Measurements from ENCODE around the gene RBM20. TPM values are rescaled to one million over a fixed set of nuclear protein-coding genes. Genes with fewer than 3 reads are reported as not detected.
"Not testable (repeated sequence)": the region's sequence is repeated elsewhere in the genome, so short reads cannot be mapped to it uniquely, and the experiment has no call there.

Gene RBM20
- under 1 TPM in 3 of 4 donors, not detected in 1; under 0.01 to 0.52 (median 0.36) TPM for polyA plus RNA-seq
- long read RNA-seq, donor 1 = 0 reads
- long read RNA-seq, donor 2 = 0 reads
- long read RNA-seq, donor 3 = 0 reads
- long read RNA-seq, donor 4 = 0 reads
- long read RNA-seq, donor 5 = 0 reads
- long read RNA-seq, donor 6 = 0 reads
- long read RNA-seq, donor 7 = 0 reads
- long read RNA-seq, donor 8 = 0 reads
- long read RNA-seq, donor 9 = 0 reads
- long read RNA-seq, donor 10 = 0 reads

DNA sequence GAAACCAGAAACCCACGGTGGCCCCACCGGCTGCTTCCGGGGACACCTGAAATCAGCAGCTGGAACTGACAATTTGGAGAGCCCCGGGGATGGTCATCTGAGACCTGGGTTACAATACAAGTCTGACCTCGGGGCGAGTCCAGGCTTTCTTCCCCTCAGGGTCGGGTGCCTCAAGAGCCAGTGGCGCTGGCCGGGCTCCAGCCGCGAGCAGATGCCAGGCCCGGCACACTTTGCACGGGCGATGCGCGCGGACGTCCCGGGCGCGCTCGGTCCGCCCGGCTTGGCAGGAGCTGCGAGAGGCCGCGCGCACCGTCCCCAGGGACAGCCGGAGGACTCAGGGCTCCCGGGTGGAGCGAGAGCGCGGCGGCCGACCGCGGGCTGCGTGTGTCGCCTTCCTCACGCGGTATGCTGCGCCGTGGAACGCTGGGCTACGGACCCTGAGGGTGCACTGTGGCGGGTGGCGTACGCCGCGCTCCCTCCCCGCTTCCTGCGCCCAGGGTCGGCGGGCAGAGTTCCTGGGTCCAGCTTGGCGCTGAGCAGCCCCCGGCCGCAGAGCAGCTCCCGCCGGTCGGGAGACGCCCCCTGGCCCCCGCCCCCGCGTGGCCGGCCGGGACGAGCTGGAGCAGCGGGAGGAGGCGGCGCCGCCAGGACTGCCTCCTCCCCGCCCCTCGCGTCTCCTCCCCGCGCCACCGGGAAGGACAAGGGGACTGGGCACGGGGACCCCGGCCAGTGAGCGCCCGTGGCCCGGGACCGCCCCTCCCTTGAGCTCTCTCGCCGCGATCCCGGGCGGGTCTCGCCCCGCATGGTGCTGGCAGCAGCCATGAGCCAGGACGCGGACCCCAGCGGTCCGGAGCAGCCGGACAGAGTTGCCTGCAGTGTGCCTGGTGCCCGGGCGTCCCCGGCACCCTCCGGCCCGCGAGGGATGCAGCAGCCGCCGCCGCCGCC is at the start of gene RBM20:
RBM20 (plus strand) TSS at position 684 of the 945 bp plus-strand sequence; CDS start at position 803, 119 bp downstream.
- DNase-seq (peak in 1 of 2 donors; percentile 60), FAIRE-seq (no peak)
- Histone ChIP-seq H3K27me3 (ENCODE audit: control insufficient read depth in 3 of 3, insufficient read depth in 3 of 3, low read length in 3 of 3) (peaks cover 8 to 52% (median 27%) of the 10 kb centered on the region in 3 donors), H3K36me3 (ENCODE audit: control insufficient read depth in 3 of 3, insufficient read depth in 2 of 3, low read depth in 1 of 3, low read length in 3 of 3) (no peaks in the 10 kb centered on the region), H3K4me1 (ENCODE audit: control insufficient read depth in 3 of 3, insufficient read depth in 2 of 3, low read depth in 1 of 3, low read length in 2 of 3) (peaks cover 0 to 12% (median 8%) of the 10 kb centered on the region in 3 donors), H3K27ac (ENCODE audit: low read depth in 1 of 3, low read length in 2 of 3) (no peak within 1 kb of the TSS), H3K9me3 (ENCODE audit: control insufficient read depth in 2 of 2, insufficient read depth in 1 of 2, low read depth in 1 of 2, low read length in 1 of 2) (no peaks in the 10 kb centered on the region), H3K4me3 (ENCODE audit: low read depth in 1 of 3, low read length in 3 of 3) (peak within 1 kb of the TSS; percentile 32 to 52 (median 34))
- WGBS, 3 donors = 0 to 1% (median 1%) methylated on average over 69 to 106 of the region's 106 CpGs

- Histone ChIP-seq H3K27me3 (ENCODE audit: control insufficient read depth in 3 of 3, insufficient read depth in 3 of 3, low read length in 3 of 3) (no peaks in the 10 kb centered on the region), H3K4me3 (ENCODE audit: low read depth in 1 of 3, low read length in 3 of 3) (no peak overlapping the region), H3K9me3 (ENCODE audit: control insufficient read depth in 2 of 2, insufficient read depth in 1 of 2, low read depth in 1 of 2, low read length in 1 of 2) (no peaks in the 10 kb centered on the region), H3K4me1 (ENCODE audit: control insufficient read depth in 3 of 3, insufficient read depth in 2 of 3, low read depth in 1 of 3, low read length in 2 of 3) (no peaks in the 10 kb centered on the region), H3K27ac (ENCODE audit: low read depth in 1 of 3, low read length in 2 of 3) (no peak overlapping the region), H3K36me3 (ENCODE audit: control insufficient read depth in 3 of 3, insufficient read depth in 2 of 3, low read depth in 1 of 3, low read length in 3 of 3) (peaks cover 6 to 27% (median 11%) of the 10 kb centered on the region in 3 donors)
- WGBS, 3 donors = 82 to 96% (median 96%) methylated on average over 2 of the region's 2 CpGs
- no peak for DNase-seq
- no peak for FAIRE-seq
Measured at GRCh38 chr10:110597476-110597875, 46.7 kb upstream of the RBM20 start.

DNA sequence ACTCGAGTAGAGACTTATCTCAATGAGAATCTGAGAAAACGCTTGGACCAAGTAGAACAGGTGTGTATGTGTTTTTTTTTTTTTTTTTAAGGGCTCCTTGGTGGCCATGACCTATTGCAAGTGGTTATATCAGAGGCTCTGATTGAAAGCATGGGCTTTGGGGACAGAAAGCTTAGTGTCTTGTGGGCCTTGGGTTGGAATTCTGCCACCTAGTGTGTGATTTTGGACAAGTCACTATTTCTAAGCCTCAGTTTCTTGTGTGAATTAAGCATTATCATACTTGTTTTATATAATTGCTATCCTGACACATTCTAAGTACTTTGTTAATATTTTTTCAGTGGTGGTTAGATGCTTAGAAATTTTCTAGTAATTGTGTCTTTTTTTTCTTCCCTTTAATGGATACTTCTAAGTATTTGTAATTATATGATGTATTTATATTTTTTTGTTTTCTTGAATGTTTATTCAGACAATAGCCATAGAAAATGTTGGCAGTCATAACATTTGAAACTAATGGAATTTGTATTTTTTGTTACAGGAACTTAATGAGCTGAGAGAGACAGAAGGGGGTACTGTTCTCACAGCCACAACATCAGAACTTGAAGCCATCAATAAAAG is 43.5 kb upstream of the RBM20 start:
- peak; percentile 74 for FAIRE-seq
- no peak overlapping the region for H3K27ac ChIP-seq (ENCODE audit: low read depth in 1 of 3, low read length in 2 of 3)
- H3K4me1 ChIP-seq (ENCODE audit: control insufficient read depth in 3 of 3, insufficient read depth in 2 of 3, low read depth in 1 of 3, low read length in 2 of 3) = no peaks in the 10 kb centered on the region
- H3K27me3 ChIP-seq (ENCODE audit: control insufficient read depth in 3 of 3, insufficient read depth in 3 of 3, low read length in 3 of 3) = no peaks in the 10 kb centered on the region
- peaks cover 3 to 18% (median 14%) of the 10 kb centered on the region in 3 donors for H3K36me3 ChIP-seq (ENCODE audit: control insufficient read depth in 3 of 3, insufficient read depth in 2 of 3, low read depth in 1 of 3, low read length in 3 of 3)
- peak; percentile 59 to 64 for DNase-seq
- H3K9me3 ChIP-seq (ENCODE audit: control insufficient read depth in 2 of 2, insufficient read depth in 1 of 2, low read depth in 1 of 2, low read length in 1 of 2) = no peaks in the 10 kb centered on the region
- WGBS, 3 donors = 54 to 67% (median 64%) methylated on average over 2 of the region's 2 CpGs
- no peak overlapping the region for H3K4me3 ChIP-seq (ENCODE audit: low read depth in 1 of 3, low read length in 3 of 3)

GRCh38 chr10:110601581-110601980 is 42.6 kb upstream of the RBM20 start:
- no peak overlapping the region for H3K4me3 ChIP-seq (ENCODE audit: low read depth in 1 of 3, low read length in 3 of 3)
- 89 to 94% (median 92%) methylated on average over 4 of the region's 4 CpGs for WGBS, 3 donors
- H3K36me3 ChIP-seq (ENCODE audit: control insufficient read depth in 3 of 3, insufficient read depth in 2 of 3, low read depth in 1 of 3, low read length in 3 of 3) = peaks cover 6 to 17% (median 15%) of the 10 kb centered on the region in 3 donors
- no peaks in the 10 kb centered on the region for H3K9me3 ChIP-seq (ENCODE audit: control insufficient read depth in 2 of 2, insufficient read depth in 1 of 2, low read depth in 1 of 2, low read length in 1 of 2)
- H3K27me3 ChIP-seq (ENCODE audit: control insufficient read depth in 3 of 3, insufficient read depth in 3 of 3, low read length in 3 of 3) = no peaks in the 10 kb centered on the region
- FAIRE-seq (no peak), DNase-seq (no peak)
- H3K27ac ChIP-seq (ENCODE audit: low read depth in 1 of 3, low read length in 2 of 3) = no peak overlapping the region
- no peaks in the 10 kb centered on the region for H3K4me1 ChIP-seq (ENCODE audit: control insufficient read depth in 3 of 3, insufficient read depth in 2 of 3, low read depth in 1 of 3, low read length in 2 of 3)

GRCh38 chr10:110608087-110608486 is 36.0 kb upstream of the RBM20 start:
- no peaks in the 10 kb centered on the region for H3K9me3 ChIP-seq (ENCODE audit: control insufficient read depth in 2 of 2, insufficient read depth in 1 of 2, low read depth in 1 of 2, low read length in 1 of 2)
- peaks cover 3 to 12% (median 4%) of the 10 kb centered on the region in 3 donors for H3K36me3 ChIP-seq (ENCODE audit: control insufficient read depth in 3 of 3, insufficient read depth in 2 of 3, low read depth in 1 of 3, low read length in 3 of 3)
- no peak overlapping the region for H3K4me3 ChIP-seq (ENCODE audit: low read depth in 1 of 3, low read length in 3 of 3)
- H3K27me3 ChIP-seq (ENCODE audit: control insufficient read depth in 3 of 3, insufficient read depth in 3 of 3, low read length in 3 of 3) = no peaks in the 10 kb centered on the region
- FAIRE-seq (no peak), DNase-seq (no peak)
- WGBS, 3 donors = 77 to 84% (median 77%) methylated on average over 6 of the region's 6 CpGs
- H3K4me1 ChIP-seq (ENCODE audit: control insufficient read depth in 3 of 3, insufficient read depth in 2 of 3, low read depth in 1 of 3, low read length in 2 of 3) = no peaks in the 10 kb centered on the region
- H3K27ac ChIP-seq (ENCODE audit: low read depth in 1 of 3, low read length in 2 of 3) = no peak overlapping the region

- Histone ChIP-seq H3K9me3 (ENCODE audit: control insufficient read depth in 2 of 2, insufficient read depth in 1 of 2, low read depth in 1 of 2, low read length in 1 of 2) (no peaks in the 10 kb centered on the region), H3K4me1 (ENCODE audit: control insufficient read depth in 3 of 3, insufficient read depth in 2 of 3, low read depth in 1 of 3, low read length in 2 of 3) (no peaks in the 10 kb centered on the region), H3K36me3 (ENCODE audit: control insufficient read depth in 3 of 3, insufficient read depth in 2 of 3, low read depth in 1 of 3, low read length in 3 of 3) (peaks cover 3 to 8% (median 4%) of the 10 kb centered on the region in 3 donors), H3K27me3 (ENCODE audit: control insufficient read depth in 3 of 3, insufficient read depth in 3 of 3, low read length in 3 of 3) (no peaks in the 10 kb centered on the region), H3K4me3 (ENCODE audit: low read depth in 1 of 3, low read length in 3 of 3) (no peak overlapping the region), H3K27ac (ENCODE audit: low read depth in 1 of 3, low read length in 2 of 3) (no peak overlapping the region)
- WGBS, 3 donors = 14 to 36% (median 27%) methylated on average over 2 of the region's 2 CpGs
- DNase-seq (peak in 1 of 2 donors; percentile 17), FAIRE-seq (no peak)
Measured at GRCh38 chr10:110609605-110610004, 34.5 kb upstream of the RBM20 start.

DNA sequence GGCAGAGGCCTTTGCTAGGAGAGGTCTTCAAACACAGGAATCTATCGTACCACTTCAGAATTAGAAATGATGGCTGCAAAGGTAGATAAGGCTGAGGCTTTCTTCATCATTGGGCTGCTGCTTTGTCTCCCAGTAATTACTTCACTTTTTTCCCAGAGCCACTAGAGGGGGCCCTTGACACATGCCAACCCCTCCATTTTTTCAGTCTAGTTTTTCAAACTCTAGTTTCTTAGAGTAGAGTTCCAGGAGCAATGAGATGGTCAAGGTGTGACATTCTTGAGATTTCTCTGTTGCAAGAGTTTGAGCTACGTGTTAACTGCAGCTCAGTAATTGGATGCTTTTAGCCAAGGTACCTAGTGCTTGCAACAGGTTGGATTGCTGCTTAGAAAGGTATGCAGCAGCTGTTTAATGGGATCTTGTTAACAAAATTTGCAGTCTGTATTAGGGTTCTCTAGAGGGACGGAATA is 33.8 kb upstream of the RBM20 start:
- DNase-seq (peak; percentile 75 to 81), FAIRE-seq (no peak)
- H3K9me3 ChIP-seq (ENCODE audit: control insufficient read depth in 2 of 2, insufficient read depth in 1 of 2, low read depth in 1 of 2, low read length in 1 of 2) = no peaks in the 10 kb centered on the region
- H3K36me3 ChIP-seq (ENCODE audit: control insufficient read depth in 3 of 3, insufficient read depth in 2 of 3, low read depth in 1 of 3, low read length in 3 of 3) = peaks cover 2 to 8% (median 3%) of the 10 kb centered on the region in 3 donors
- 14 to 23% (median 20%) methylated on average over 3 of the region's 3 CpGs for WGBS, 3 donors
- H3K4me3 ChIP-seq (ENCODE audit: low read depth in 1 of 3, low read length in 3 of 3) = no peak overlapping the region
- no peaks in the 10 kb centered on the region for H3K4me1 ChIP-seq (ENCODE audit: control insufficient read depth in 3 of 3, insufficient read depth in 2 of 3, low read depth in 1 of 3, low read length in 2 of 3)
- H3K27me3 ChIP-seq (ENCODE audit: control insufficient read depth in 3 of 3, insufficient read depth in 3 of 3, low read length in 3 of 3) = no peaks in the 10 kb centered on the region
- H3K27ac ChIP-seq (ENCODE audit: low read depth in 1 of 3, low read length in 2 of 3) = no peak overlapping the region

GRCh38 chr10:110610781-110611180 is 33.4 kb upstream of the RBM20 start:
- H3K27me3 ChIP-seq (ENCODE audit: control insufficient read depth in 3 of 3, insufficient read depth in 3 of 3, low read length in 3 of 3); H3K27ac ChIP-seq (ENCODE audit: low read depth in 1 of 3, low read length in 2 of 3); DNase-seq; H3K4me1 ChIP-seq (ENCODE audit: control insufficient read depth in 3 of 3, insufficient read depth in 2 of 3, low read depth in 1 of 3, low read length in 2 of 3); FAIRE-seq; H3K4me3 ChIP-seq (ENCODE audit: low read depth in 1 of 3, low read length in 3 of 3); H3K36me3 ChIP-seq (ENCODE audit: control insufficient read depth in 3 of 3, insufficient read depth in 2 of 3, low read depth in 1 of 3, low read length in 3 of 3); H3K9me3 ChIP-seq (ENCODE audit: control insufficient read depth in 2 of 2, insufficient read depth in 1 of 2, low read depth in 1 of 2, low read length in 1 of 2): not testable (repeated sequence)
- 70 to 78% (median 73%) methylated on average over 3 of the region's 3 CpGs for WGBS, 3 donors
